ENCODE measurements around the gene RAB6B. TPM values are rescaled to one million over a fixed set of nuclear protein-coding genes. Genes with fewer than 3 reads are reported as not detected.

RAB6B gene
- total and polyA plus RNA-seq, 2 of the 4 experiments (the other 2 are of a cell fraction) = 0.18 to 1.2 TPM

- intact Hi-C loops (cut with micrococcal nuclease) = loop anchor here (5.0 kb wide), 1 partner anchor 390 kb away; no protein-coding TSS in a partner anchor
- no peak overlapping the region for H2BK20ac ChIP-seq (ENCODE audit: low read depth, low read length)
- no peak overlapping the region for H3K4me3 ChIP-seq (ENCODE audit: insufficient read depth, low read depth, low read length)
- H3K18ac ChIP-seq (ENCODE audit: low read depth, low read length) = no peak overlapping the region
- H3K56ac ChIP-seq (ENCODE audit: extremely low read depth, insufficient read depth, low read length) = no peak overlapping the region
- H2BK15ac ChIP-seq (ENCODE audit: low read depth, low read length) = no peak overlapping the region
- dilution Hi-C loops (cut with HindIII; ENCODE audit: low sequenced_read_pairs, unreplicated experiment) = no loop called here
- H3K79me1 ChIP-seq (ENCODE audit: low read depth in 1 of 2, low read length in 2 of 2) = peaks cover 0 to 3% of the 10 kb centered on the region in 2 experiments; a peak in 3 of 4 replicates
- H3K27me3 ChIP-seq (ENCODE audit: control insufficient read depth, insufficient read depth, low read length) = no peaks in the 10 kb centered on the region
- H3K4me2 ChIP-seq (ENCODE audit: low read depth, low read length) = no peak overlapping the region
- H3K36me3 ChIP-seq (ENCODE audit: control insufficient read depth, insufficient read depth, low read length) = peaks cover 38% of the 10 kb centered on the region
- no peak overlapping the region for H3K23ac ChIP-seq (ENCODE audit: low read depth, low read length)
- H3K9me3 ChIP-seq (ENCODE audit: control insufficient read depth, insufficient read depth, low read length) = no peaks in the 10 kb centered on the region
- in situ Hi-C loops (cut with MboI; ENCODE audit: low sequenced_read_pairs) = loop anchor here (10.0 to 25.0 kb wide), 3 partner anchors 360 to 665 kb away; partner anchors contain the start of genes ANAPC13 and CEP63
- H3K9me1 ChIP-seq (ENCODE audit: insufficient read depth, low read length) = peaks cover 19% of the 10 kb centered on the region
- H2AK5ac ChIP-seq (ENCODE audit: low read depth, low read length) = no peak overlapping the region
- 73% methylated on average over 5 of the region's 8 CpGs; no CpG with 5 or more reads in 1 of the 2 experiments for WGBS, 2 experiments (ENCODE audit: extremely low coverage in 2 of 2, insufficient read length in 1 of 2)
- H2BK5ac ChIP-seq (ENCODE audit: low read depth, low read length, poor library complexity, severe bottlenecking) = no peak overlapping the region
- no peaks in the 10 kb centered on the region for H3K4me1 ChIP-seq (ENCODE audit: control insufficient read depth, insufficient read depth, low read length)
- H2AFZ ChIP-seq (replicated peaks; ENCODE audit: low read length, poor library complexity) = no peak overlapping the region
- H2AK9ac ChIP-seq (replicated peaks; ENCODE audit: low read depth, low read length, poor library complexity) = no peak overlapping the region
- no TSS peak for BruUV-seq (replicated peaks)
- ChIA-PET POLR2A (ENCODE audit: unreplicated experiment) (no interaction called here), CTCF (interaction anchor here (0.7 to 1.5 kb wide), 2 partner anchors 10 to 14 kb away, joined by 3 read pairs; no protein-coding TSS in a partner anchor)
- H4K5ac ChIP-seq (ENCODE audit: low read depth, low read length) = no peak overlapping the region
- H4K91ac ChIP-seq (ENCODE audit: insufficient read depth, low read depth, low read length) = no peak overlapping the region
- no peak overlapping the region for H3K14ac ChIP-seq (replicated peaks; ENCODE audit: low read depth, low read length)
- H3K9ac ChIP-seq (ENCODE audit: low read depth, low read length) = no peak overlapping the region
- peak; percentile 80 for DNase-seq
- no peak overlapping the region for H3K27ac ChIP-seq (ENCODE audit: insufficient read depth, low read length)
- no peak overlapping the region for H3K4ac ChIP-seq (ENCODE audit: low read depth, low read length)
- H2BK120ac ChIP-seq (ENCODE audit: low read depth, low read length) = no peak overlapping the region
- H4K20me1 ChIP-seq (ENCODE audit: insufficient read depth, low read length) = peaks cover 7% of the 10 kb centered on the region
- TF ChIP-seq MXI1 (IDR thresholded peaks at IDR 0.05; ENCODE audit: borderline replicate concordance, low read depth, low read length) = no peak
- no peak for TF ChIP-seq RCOR1 (IDR thresholded peaks at IDR 0.05; ENCODE audit: insufficient replicate concordance, low read length)
- no peak for TF ChIP-seq FOS (IDR thresholded peaks at IDR 0.05; ENCODE audit: low read depth, low read length)
- peak; percentile 40 for TF ChIP-seq CTCF (conservative IDR thresholded peaks at IDR 0.05; ENCODE audit: low read depth, low read length)
- no peak for TF ChIP-seq MAFK (IDR thresholded peaks at IDR 0.05; ENCODE audit: low read depth, low read length)
- TF ChIP-seq RAD21 (IDR thresholded peaks at IDR 0.05; ENCODE audit: low read length) = peak; percentile 43
- TF ChIP-seq SMC3 (IDR thresholded peaks at IDR 0.05; ENCODE audit: low read depth, low read length) = peak; percentile 13; the same call in 1 of the 2 replicates
- ATAC-seq (ENCODE audit: low read depth) = peak; percentile 60
- H4K8ac ChIP-seq (ENCODE audit: low read depth in 2 of 2, low read length in 2 of 2) = no peak overlapping the region
Measured at GRCh38 chr3:133821767-133822638, 73.7 kb downstream of the RAB6B start.
